GM21619 (cell line): ENCODE measurements around the gene TM9SF4.
A peak's percentile ranks its signal among the peaks of the same experiment; 100 is the strongest.

Experiments
- ATAC-seq: cut with Tn5 transposase; IDR thresholded peaks from one replicate; pipeline ENCODE4 v1.9.1; 2021; ENCODE audit not compliant: unreplicated experiment

Gene TM9SF4

GRCh38 chr20:32205843-32206759 lies 96.6 kb downstream of the TM9SF4 start:
- no peak for ATAC-seq

- ATAC-seq, result peak; percentile 2
Measured at GRCh38 chr20:32206760-32207625, 97.5 kb downstream of the TM9SF4 start.

GRCh38 chr20:32207626-32208498 lies 98.3 kb downstream of the TM9SF4 start, which contains the start of the genes PLAGL2 and POFUT1:
TSS of gene PLAGL2 (minus strand) at chr20:32207743. CDS start at chr20:32202178, 5,565 bp downstream.
TSS of gene POFUT1 (plus strand) at chr20:32207880. CDS start at chr20:32207942, 62 bp downstream.
- ATAC-seq, result peak; percentile 85

- ATAC-seq, result no peak
Measured at GRCh38 chr20:32208499-32209154, 99.1 kb downstream of the TM9SF4 start.

- ATAC-seq, result no peak
Measured at GRCh38 chr20:32209850-32210605, 100.5 kb downstream of the TM9SF4 start.

- no peak for ATAC-seq
Measured at GRCh38 chr20:32213870-32214269, 104.4 kb downstream of the TM9SF4 start.

- no peak for ATAC-seq
Measured at GRCh38 chr20:32215147-32215546, 105.6 kb downstream of the TM9SF4 start.

GRCh38 chr20:32215729-32216128 lies 106.2 kb downstream of the TM9SF4 start:
- ATAC-seq, result no peak

- ATAC-seq, result no peak
Measured at GRCh38 chr20:32216179-32217142, 106.9 kb downstream of the TM9SF4 start.
